ENCODE results near the gene SIK2. TPM values are rescaled to one million over a fixed set of nuclear protein-coding genes. Genes with fewer than 3 reads are reported as not detected.

SIK2 gene
- total RNA-seq, 4 donors from 2014 or later, result 6.6 to 19.1 (median 16.2) TPM

DNA sequence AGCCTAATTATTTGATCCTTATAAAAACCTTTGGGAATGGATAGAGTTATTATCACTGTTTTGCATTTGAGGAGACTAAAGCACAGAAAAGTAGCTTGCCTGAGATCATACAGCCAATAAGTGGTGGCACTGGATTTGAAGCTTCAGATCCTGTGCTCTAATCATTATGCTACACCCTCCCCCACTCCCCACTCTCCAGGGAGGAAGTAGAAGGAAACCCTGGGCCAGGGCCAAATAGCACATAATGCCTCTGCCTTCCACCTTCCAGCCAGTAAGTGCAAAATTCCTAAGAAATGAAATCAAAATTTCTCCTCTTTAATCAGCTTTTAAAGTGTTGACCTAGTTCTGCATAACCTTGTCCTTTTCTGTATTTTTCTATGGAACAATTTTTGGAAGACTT lies 61.6 kb downstream of the SIK2 start:
- H3K4me1 ChIP-seq, result peaks cover 0 to 8% (median 0%) of the 10 kb centered on the region in 4 donors
- no peak overlapping the region for H3K4me3 ChIP-seq
- intact Hi-C loops (cut with DNase I; ENCODE audit: low total_unique reads), result no loop called here
- no peaks in the 10 kb centered on the region for H3K27me3 ChIP-seq
- no peak overlapping the region for H3K27ac ChIP-seq
- in situ Hi-C loops (cut with MboI; ENCODE audit: low pct_ligation_motif_present in 1 of 4, low pct_unique_long_range_greater_than_20kb in 1 of 4, low sequenced_read_pairs in 3 of 4), result no loop called here
- H3K36me3 ChIP-seq, result no peaks in the 10 kb centered on the region
- DNase-seq, result peak; percentile 19
- TF ChIP-seq POLR2A (IDR thresholded peaks at IDR 0.05) (no peak), POLR2AphosphoS5 (IDR thresholded peaks at IDR 0.05) (no peak), EP300 (IDR thresholded peaks at IDR 0.05; ENCODE audit: low read depth) (no peak)
- TF ChIP-seq, protein P1, sequence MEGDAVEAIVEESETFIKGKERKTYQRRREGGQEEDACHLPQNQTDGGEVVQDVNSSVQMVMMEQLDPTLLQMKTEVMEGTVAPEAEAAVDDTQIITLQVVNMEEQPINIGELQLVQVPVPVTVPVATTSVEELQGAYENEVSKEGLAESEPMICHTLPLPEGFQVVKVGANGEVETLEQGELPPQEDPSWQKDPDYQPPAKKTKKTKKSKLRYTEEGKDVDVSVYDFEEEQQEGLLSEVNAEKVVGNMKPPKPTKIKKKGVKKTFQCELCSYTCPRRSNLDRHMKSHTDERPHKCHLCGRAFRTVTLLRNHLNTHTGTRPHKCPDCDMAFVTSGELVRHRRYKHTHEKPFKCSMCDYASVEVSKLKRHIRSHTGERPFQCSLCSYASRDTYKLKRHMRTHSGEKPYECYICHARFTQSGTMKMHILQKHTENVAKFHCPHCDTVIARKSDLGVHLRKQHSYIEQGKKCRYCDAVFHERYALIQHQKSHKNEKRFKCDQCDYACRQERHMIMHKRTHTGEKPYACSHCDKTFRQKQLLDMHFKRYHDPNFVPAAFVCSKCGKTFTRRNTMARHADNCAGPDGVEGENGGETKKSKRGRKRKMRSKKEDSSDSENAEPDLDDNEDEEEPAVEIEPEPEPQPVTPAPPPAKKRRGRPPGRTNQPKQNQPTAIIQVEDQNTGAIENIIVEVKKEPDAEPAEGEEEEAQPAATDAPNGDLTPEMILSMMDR (IDR thresholded peaks at IDR 0.05), result no peak
- H3K9me3 ChIP-seq, result no peaks in the 10 kb centered on the region

DNA sequence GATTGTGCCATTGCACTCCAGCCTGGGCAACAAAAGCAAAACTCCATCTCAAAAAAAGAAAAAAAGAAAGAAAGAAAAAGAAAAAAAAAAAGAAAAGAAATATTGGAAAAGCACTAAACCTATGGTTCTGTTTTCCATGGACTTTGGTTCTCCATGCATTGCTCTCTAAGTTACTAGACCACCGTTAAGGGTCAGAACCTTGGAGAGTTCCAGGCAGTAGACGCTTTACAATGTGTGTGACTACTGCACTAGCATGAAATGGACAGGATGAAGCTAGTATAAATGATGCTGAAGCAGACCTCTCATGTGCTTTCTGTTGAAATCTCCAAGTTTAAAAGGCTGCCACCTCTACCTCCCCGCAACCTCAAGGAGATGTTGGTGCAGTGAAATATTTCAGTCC lies 63.5 kb downstream of the SIK2 start:
- in situ Hi-C loops (cut with MboI; ENCODE audit: low pct_ligation_motif_present in 1 of 4, low pct_unique_long_range_greater_than_20kb in 1 of 4, low sequenced_read_pairs in 3 of 4), result no loop called here
- intact Hi-C loops (cut with DNase I; ENCODE audit: low total_unique reads), result no loop called here
- H3K27ac ChIP-seq, result no peak overlapping the region
- TF ChIP-seq POLR2AphosphoS5 (IDR thresholded peaks at IDR 0.05) (no peak), POLR2A (IDR thresholded peaks at IDR 0.05) (no peak), EP300 (IDR thresholded peaks at IDR 0.05; ENCODE audit: low read depth) (no peak)
- TF ChIP-seq, protein P1 (IDR thresholded peaks at IDR 0.05), result no peak
- WGBS, 2 donors (ENCODE audit: low coverage in 1 of 2), result 57 to 61% methylated on average over 3 of the region's 3 CpGs
- H3K36me3 ChIP-seq, result no peaks in the 10 kb centered on the region
- no peaks in the 10 kb centered on the region for H3K9me3 ChIP-seq
- no peaks in the 10 kb centered on the region for H3K27me3 ChIP-seq
- no peak overlapping the region for H3K4me3 ChIP-seq
- DNase-seq, result no peak
- peaks cover 0 to 8% (median 0%) of the 10 kb centered on the region in 4 donors for H3K4me1 ChIP-seq

DNA sequence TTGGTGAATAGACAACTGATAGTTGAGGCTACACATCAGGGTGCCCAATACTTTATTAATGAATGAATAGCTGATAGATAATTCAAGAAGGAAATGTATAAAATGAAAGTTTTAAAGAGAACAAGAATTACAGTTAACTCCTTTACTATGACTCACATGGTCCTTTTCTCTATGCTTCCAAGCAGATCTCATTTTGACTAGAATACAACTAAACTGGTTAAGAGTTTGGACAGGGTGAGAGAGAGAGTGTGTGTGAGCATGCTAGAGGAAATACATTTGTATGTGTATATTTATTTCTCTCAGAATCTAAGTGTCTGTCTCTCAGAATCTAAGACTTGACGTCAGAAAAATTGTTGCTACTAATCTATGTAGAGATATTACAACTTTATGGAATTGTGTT lies 66.7 kb downstream of the SIK2 start:
- Histone ChIP-seq H3K36me3 (peaks cover 0 to 10% (median 2%) of the 10 kb centered on the region in 4 donors), H3K4me3 (no peak overlapping the region), H3K9me3 (no peaks in the 10 kb centered on the region), H3K27ac (no peak overlapping the region), H3K27me3 (no peaks in the 10 kb centered on the region), H3K4me1 (peaks cover 0 to under 1% (median 0%) of the 10 kb centered on the region in 4 donors)
- intact Hi-C loops (cut with DNase I; ENCODE audit: low total_unique reads), result no loop called here
- no peak for DNase-seq
- TF ChIP-seq EP300 (IDR thresholded peaks at IDR 0.05; ENCODE audit: low read depth), result no peak
- in situ Hi-C loops (cut with MboI; ENCODE audit: low pct_ligation_motif_present in 1 of 4, low pct_unique_long_range_greater_than_20kb in 1 of 4, low sequenced_read_pairs in 3 of 4), result no loop called here
- WGBS, 2 donors (ENCODE audit: low coverage in 1 of 2), result 83 to 88% methylated on average over 1 of the region's 1 CpG

DNA sequence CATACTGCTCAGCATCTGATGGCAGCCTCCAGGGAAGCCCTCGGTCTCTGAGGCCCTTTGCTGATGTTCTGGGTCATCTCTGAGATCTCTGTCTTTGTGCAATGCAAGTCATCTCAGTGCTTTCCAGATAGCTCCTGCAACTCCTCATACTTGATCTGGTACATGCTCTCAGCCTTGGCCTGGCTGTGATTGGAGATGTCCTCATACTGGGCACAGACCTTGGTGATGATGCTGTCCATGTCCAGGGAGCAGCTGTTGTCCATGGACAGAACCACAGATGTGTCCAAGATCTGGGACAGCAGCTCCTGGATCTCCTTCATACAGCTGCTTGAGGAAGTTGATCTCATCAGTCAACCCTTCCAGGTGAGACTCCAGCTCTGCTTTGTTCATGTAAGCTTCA lies 69.1 kb downstream of the SIK2 start:
- Histone ChIP-seq H3K27ac (no peak overlapping the region), H3K27me3 (no peaks in the 10 kb centered on the region), H3K4me3 (no peak overlapping the region), H3K4me1 (peaks cover 0 to under 1% (median 0%) of the 10 kb centered on the region in 4 donors), H3K36me3 (peaks cover 0 to 14% (median 2%) of the 10 kb centered on the region in 4 donors), H3K9me3 (no peaks in the 10 kb centered on the region)
- TF ChIP-seq EP300 (IDR thresholded peaks at IDR 0.05; ENCODE audit: low read depth) (no peak), POLR2AphosphoS5 (IDR thresholded peaks at IDR 0.05) (no peak), POLR2A (IDR thresholded peaks at IDR 0.05) (no peak)
- TF ChIP-seq, protein P1 (IDR thresholded peaks at IDR 0.05), result no peak
- no peak for DNase-seq
- intact Hi-C loops (cut with DNase I; ENCODE audit: low total_unique reads) (no loop called here), in situ Hi-C loops (cut with MboI; ENCODE audit: low pct_ligation_motif_present in 1 of 4, low pct_unique_long_range_greater_than_20kb in 1 of 4, low sequenced_read_pairs in 3 of 4) (no loop called here)
- 90% methylated on average over 1 of the region's 1 CpG; no CpG with 5 or more reads in 1 of the 2 donors for WGBS, 2 donors (ENCODE audit: low coverage in 1 of 2)

- Histone ChIP-seq H3K9me3 (no peaks in the 10 kb centered on the region), H3K27me3 (no peaks in the 10 kb centered on the region), H3K36me3 (peaks cover 0 to 14% (median 2%) of the 10 kb centered on the region in 4 donors), H3K4me3 (no peak overlapping the region), H3K27ac (no peak overlapping the region), H3K4me1 (peaks cover 0 to 8% (median 0%) of the 10 kb centered on the region in 4 donors)
- intact Hi-C loops (cut with DNase I; ENCODE audit: low total_unique reads) (no loop called here), in situ Hi-C loops (cut with MboI; ENCODE audit: low pct_ligation_motif_present in 1 of 4, low pct_unique_long_range_greater_than_20kb in 1 of 4, low sequenced_read_pairs in 3 of 4) (no loop called here)
- WGBS, 2 donors (ENCODE audit: low coverage in 1 of 2), result 81 to 100% methylated on average over 1 of the region's 1 CpG
- TF ChIP-seq POLR2AphosphoS5 (IDR thresholded peaks at IDR 0.05), result no peak
- no peak for TF ChIP-seq POLR2A (IDR thresholded peaks at IDR 0.05)
- TF ChIP-seq, protein P1 (IDR thresholded peaks at IDR 0.05), result no peak
- TF ChIP-seq EP300 (IDR thresholded peaks at IDR 0.05; ENCODE audit: low read depth), result no peak
- DNase-seq, result no peak
Observed at GRCh38 chr11:111672949-111673348, 70.7 kb downstream of the SIK2 start.
